ENCODE measurements around the gene RXRA. TPM values are rescaled to one million over a fixed set of nuclear protein-coding genes. Genes with fewer than 3 reads are reported as not detected.

Gene RXRA
- total and polyA plus RNA-seq, 10 of the 15 experiments (the other 5 are each of a cell fraction or from before 2014, with no cell fraction given): 0.89 to 36.8 (median 11.1) TPM

DNA sequence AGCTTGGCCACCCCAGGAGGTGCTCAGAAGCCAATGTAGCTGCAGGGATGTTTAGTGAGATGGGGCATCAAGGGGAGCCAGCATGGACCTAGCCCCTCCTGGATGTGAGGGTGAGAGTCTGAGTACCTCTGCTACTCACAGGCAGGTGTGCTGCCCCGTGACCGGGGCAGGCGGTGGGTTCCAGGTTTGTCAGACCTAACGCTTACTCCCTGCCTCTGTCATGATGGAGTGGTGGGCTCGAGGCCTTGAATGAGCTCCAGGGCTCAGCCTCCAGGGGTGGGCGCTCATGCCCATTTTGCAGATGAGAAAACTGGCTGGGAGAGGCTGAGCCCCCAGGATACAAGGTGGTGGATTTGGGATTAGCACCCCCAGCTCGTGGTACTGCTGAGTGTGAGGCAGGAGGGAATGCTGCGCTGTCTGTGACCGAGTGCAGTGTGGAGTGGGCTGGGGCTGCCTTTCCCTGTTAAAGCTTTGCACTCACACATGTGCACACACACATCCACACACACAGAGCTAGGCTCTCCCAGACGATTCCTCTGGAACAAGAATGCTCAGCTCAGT, 1.5 kb downstream of the RXRA start:
- H3K4me1 ChIP-seq (ENCODE audit: control insufficient read depth, insufficient read depth, low read length): no peaks in the 10 kb centered on the region
- POLR2A ChIA-PET: interaction anchor here (0.6 kb wide), 1 partner anchor 66 kb away, joined by 3 read pairs; no protein-coding TSS in a partner anchor
- no peak overlapping the region for H3K4me3 ChIP-seq
- in situ Hi-C loops (cut with MboI) (no loop called here), intact Hi-C loops (cut with micrococcal nuclease; ENCODE audit: unreplicated experiment) (no loop called here)
- H3K4me2 ChIP-seq (ENCODE audit: control insufficient read depth, insufficient read depth): no peak overlapping the region
- no peaks in the 10 kb centered on the region for H3K79me2 ChIP-seq (ENCODE audit: control insufficient read depth, insufficient read depth, low read length)
- H3K27me3 ChIP-seq (replicated peaks in 1 of 2; ENCODE audit: control insufficient read depth in 2 of 2, insufficient read depth in 2 of 2, low read length in 1 of 2): peaks cover 2 to 15% of the 10 kb centered on the region in 2 experiments
- BruUV-seq (replicated peaks): no TSS peak
- CTCF ChIA-PET: no interaction called here
- H3K36me3 ChIP-seq (ENCODE audit: control insufficient read depth in 2 of 2, insufficient read depth in 2 of 2, low read length in 1 of 2): no peaks in the 10 kb centered on the region; a peak in 1 of 4 replicates
- FAIRE-seq (no peak), DNase-seq (ENCODE audit: low read depth, low spot score) (no peak), ATAC-seq (no peak)
- WGBS (ENCODE audit: insufficient coverage, insufficient replicate concordance, low lambda C conversion rate, missing lambda C conversion rate): 47% methylated on average over 10 of the region's 10 CpGs
- no peaks in the 10 kb centered on the region for H4K20me1 ChIP-seq (ENCODE audit: control insufficient read depth, insufficient read depth)
- no peak overlapping the region for H2AFZ ChIP-seq (ENCODE audit: control insufficient read depth, low read depth, low read length)
- H3K9ac ChIP-seq (ENCODE audit: control insufficient read depth, insufficient read depth, low read length): no peak overlapping the region
- SMC1A ChIA-PET (ENCODE audit: uncharacterized antibody, unreplicated experiment): interaction anchor here (1.7 kb wide), 1 partner anchor 64 kb away, joined by 4 read pairs; no protein-coding TSS in a partner anchor
- H3K27ac ChIP-seq (ENCODE audit: control insufficient read depth, insufficient read depth): no peak overlapping the region
- RAD21 ChIA-PET (ENCODE audit: unreplicated experiment): no interaction called here
- H3K9me3 ChIP-seq (replicated peaks; ENCODE audit: control insufficient read depth, insufficient read depth, low read length): no peaks in the 10 kb centered on the region
- TF ChIP-seq MTA3 (IDR thresholded peaks at IDR 0.05; ENCODE audit: borderline replicate concordance, low read length) (no peak), ZBED1 (IDR thresholded peaks at IDR 0.05; ENCODE audit: borderline replicate concordance) (no peak), CHD1 (IDR thresholded peaks at IDR 0.05; ENCODE audit: low read depth, low read length) (no peak), ZBTB11 (CRISPR knock-in tag; IDR thresholded peaks at IDR 0.05) (no peak), E2F4 (IDR thresholded peaks at IDR 0.05; ENCODE audit: low read depth, low read length) (no peak), POU2F2 (IDR thresholded peaks at IDR 0.05; ENCODE audit: borderline replicate concordance, low read depth, low read length) (no peak), KAT2A (conservative IDR thresholded peaks at IDR 0.05; ENCODE audit: control insufficient read depth, low read depth, low read length) (no peak), SPI1 (IDR thresholded peaks at IDR 0.05; ENCODE audit: borderline replicate concordance, insufficient read depth, low read depth, low read length) (no peak), NKRF (conservative IDR thresholded peaks at IDR 0.05) (no peak), MXI1 (IDR thresholded peaks at IDR 0.05; ENCODE audit: low read depth, low read length) (no peak), IRF5 (IDR thresholded peaks at IDR 0.05; ENCODE audit: borderline replicate concordance) (no peak), MEF2A (IDR thresholded peaks at IDR 0.05; ENCODE audit: insufficient read depth, low read depth, low read length) (no peak)
- TF ChIP-seq, protein P1, sequence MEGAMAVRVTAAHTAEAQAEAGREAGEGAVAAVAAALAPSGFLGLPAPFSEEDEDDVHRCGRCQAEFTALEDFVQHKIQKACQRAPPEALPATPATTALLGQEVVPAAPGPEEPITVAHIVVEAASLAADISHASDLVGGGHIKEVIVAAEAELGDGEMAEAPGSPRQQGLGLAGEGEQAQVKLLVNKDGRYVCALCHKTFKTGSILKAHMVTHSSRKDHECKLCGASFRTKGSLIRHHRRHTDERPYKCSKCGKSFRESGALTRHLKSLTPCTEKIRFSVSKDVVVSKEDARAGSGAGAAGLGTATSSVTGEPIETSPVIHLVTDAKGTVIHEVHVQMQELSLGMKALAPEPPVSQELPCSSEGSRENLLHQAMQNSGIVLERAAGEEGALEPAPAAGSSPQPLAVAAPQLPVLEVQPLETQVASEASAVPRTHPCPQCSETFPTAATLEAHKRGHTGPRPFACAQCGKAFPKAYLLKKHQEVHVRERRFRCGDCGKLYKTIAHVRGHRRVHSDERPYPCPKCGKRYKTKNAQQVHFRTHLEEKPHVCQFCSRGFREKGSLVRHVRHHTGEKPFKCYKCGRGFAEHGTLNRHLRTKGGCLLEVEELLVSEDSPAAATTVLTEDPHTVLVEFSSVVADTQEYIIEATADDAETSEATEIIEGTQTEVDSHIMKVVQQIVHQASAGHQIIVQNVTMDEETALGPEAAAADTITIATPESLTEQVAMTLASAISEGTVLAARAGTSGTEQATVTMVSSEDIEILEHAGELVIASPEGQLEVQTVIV (IDR thresholded peaks at IDR 0.05; ENCODE audit: borderline replicate concordance, partially characterized antibody): no peak

All from GM12878 (cell line).